ENCODE measurements around the gene MS4A7.

Gene MS4A7

DNA sequence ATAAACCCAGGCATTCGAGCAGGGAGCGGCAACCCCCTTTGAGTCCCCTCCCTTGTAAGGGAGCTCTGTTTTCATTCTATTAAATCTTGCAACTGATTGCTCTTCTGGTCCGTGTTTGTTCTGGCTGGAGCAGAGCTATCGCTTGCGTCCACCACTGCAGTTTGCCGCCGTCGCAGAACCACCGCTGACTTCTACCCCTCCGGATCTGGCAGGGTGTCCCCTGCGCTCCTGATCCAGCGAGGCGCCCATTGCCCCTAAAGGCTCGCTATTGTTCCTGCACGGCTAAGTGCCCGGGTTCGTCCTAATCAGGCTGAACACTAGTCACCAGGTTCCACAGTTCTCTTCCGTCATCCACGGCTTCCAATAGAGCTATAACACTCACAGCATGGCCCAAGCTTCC lies 10.4 kb upstream of the MS4A7 start:
- no peak overlapping the region for H3K9ac ChIP-seq (ENCODE audit: low read length)

DNA sequence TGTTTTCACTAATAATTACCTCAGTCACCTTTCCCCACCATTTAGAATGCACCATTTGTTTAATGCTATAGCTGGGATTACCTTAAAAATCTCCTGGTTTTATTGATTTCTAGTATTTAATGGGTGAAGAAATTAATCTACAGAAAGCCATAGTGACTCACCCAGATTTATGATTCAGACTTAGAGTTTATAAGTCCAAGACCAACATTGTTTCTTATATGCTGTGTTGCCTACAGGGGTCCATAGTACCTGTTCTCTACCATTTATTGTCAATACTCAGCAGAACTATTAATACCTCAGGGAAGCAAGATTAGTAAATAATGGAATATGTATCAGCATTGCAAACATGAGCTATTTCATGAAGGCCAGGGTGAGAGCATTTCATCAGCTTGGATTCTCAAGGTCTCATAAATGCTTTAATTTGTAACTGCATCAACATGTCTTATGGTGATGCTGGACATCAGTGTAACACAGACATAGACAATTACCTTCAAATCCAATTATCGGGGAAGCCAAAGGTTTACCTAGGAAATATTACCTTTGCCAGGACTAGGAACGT lies 8.0 kb upstream of the MS4A7 start:
- no peaks in the 10 kb centered on the region for H3K27me3 ChIP-seq (ENCODE audit: low read length)
- peaks cover 13% of the 10 kb centered on the region; the same call in 1 of the 2 replicates for H3F3A ChIP-seq (ENCODE audit: insufficient read depth)
- no peaks in the 10 kb centered on the region for H3K9me3 ChIP-seq (ENCODE audit: insufficient read depth, low read length)
- no peaks in the 10 kb centered on the region for H4K20me1 ChIP-seq (ENCODE audit: low read depth, low read length)
- H3K79me2 ChIP-seq (ENCODE audit: insufficient read depth, low read length), result no peaks in the 10 kb centered on the region
- H3K4me3 ChIP-seq (ENCODE audit: insufficient read depth, low read length, poor library complexity, severe bottlenecking), result no peak overlapping the region
- H3K36me3 ChIP-seq (ENCODE audit: low read length), result peaks cover 2% of the 10 kb centered on the region; the same call in 1 of the 2 replicates
- H2AFZ ChIP-seq (ENCODE audit: low read depth, low read length, severe bottlenecking), result no peak overlapping the region
- H3K27ac ChIP-seq (ENCODE audit: low read depth, low read length), result no peak overlapping the region
- TF ChIP-seq EZH2phosphoT487 (conservative IDR thresholded peaks at IDR 0.05; ENCODE audit: low read length), result no peak
- TF ChIP-seq, protein P1, sequence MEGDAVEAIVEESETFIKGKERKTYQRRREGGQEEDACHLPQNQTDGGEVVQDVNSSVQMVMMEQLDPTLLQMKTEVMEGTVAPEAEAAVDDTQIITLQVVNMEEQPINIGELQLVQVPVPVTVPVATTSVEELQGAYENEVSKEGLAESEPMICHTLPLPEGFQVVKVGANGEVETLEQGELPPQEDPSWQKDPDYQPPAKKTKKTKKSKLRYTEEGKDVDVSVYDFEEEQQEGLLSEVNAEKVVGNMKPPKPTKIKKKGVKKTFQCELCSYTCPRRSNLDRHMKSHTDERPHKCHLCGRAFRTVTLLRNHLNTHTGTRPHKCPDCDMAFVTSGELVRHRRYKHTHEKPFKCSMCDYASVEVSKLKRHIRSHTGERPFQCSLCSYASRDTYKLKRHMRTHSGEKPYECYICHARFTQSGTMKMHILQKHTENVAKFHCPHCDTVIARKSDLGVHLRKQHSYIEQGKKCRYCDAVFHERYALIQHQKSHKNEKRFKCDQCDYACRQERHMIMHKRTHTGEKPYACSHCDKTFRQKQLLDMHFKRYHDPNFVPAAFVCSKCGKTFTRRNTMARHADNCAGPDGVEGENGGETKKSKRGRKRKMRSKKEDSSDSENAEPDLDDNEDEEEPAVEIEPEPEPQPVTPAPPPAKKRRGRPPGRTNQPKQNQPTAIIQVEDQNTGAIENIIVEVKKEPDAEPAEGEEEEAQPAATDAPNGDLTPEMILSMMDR (IDR thresholded peaks at IDR 0.05; ENCODE audit: insufficient read depth, low read length, poor library complexity, severe bottlenecking), result no peak
- H3K4me2 ChIP-seq (ENCODE audit: low read depth, low read length, poor library complexity, severe bottlenecking), result no peak overlapping the region
- H3K9me2 ChIP-seq (replicated peaks; ENCODE audit: insufficient read depth, low read length), result no peaks in the 10 kb centered on the region
- H3K9ac ChIP-seq (ENCODE audit: low read length), result no peak overlapping the region

More for the DNA sequence above, 10.4 kb upstream of the MS4A7 start:
- Histone ChIP-seq H3K36me3 (ENCODE audit: low read length) (peaks cover 2% of the 10 kb centered on the region; the same call in 1 of the 2 replicates), H2AFZ (ENCODE audit: low read depth, low read length, severe bottlenecking) (no peak overlapping the region), H4K20me1 (ENCODE audit: low read depth, low read length) (no peaks in the 10 kb centered on the region), H3K4me2 (ENCODE audit: low read depth, low read length, poor library complexity, severe bottlenecking) (no peak overlapping the region), H3F3A (ENCODE audit: insufficient read depth) (peaks cover 20% of the 10 kb centered on the region), H3K4me3 (ENCODE audit: insufficient read depth, low read length, poor library complexity, severe bottlenecking) (no peak overlapping the region), H3K27ac (ENCODE audit: low read depth, low read length) (peak overlapping the region; percentile 85), H3K9me2 (replicated peaks; ENCODE audit: insufficient read depth, low read length) (no peaks in the 10 kb centered on the region), H3K79me2 (ENCODE audit: insufficient read depth, low read length) (peaks cover 8% of the 10 kb centered on the region), H3K27me3 (ENCODE audit: low read length) (no peaks in the 10 kb centered on the region), H3K9me3 (ENCODE audit: insufficient read depth, low read length) (no peaks in the 10 kb centered on the region)
- TF ChIP-seq, protein P1 (IDR thresholded peaks at IDR 0.05; ENCODE audit: insufficient read depth, low read length, poor library complexity, severe bottlenecking), result no peak
- TF ChIP-seq EZH2phosphoT487 (conservative IDR thresholded peaks at IDR 0.05; ENCODE audit: low read length), result no peak

DNA sequence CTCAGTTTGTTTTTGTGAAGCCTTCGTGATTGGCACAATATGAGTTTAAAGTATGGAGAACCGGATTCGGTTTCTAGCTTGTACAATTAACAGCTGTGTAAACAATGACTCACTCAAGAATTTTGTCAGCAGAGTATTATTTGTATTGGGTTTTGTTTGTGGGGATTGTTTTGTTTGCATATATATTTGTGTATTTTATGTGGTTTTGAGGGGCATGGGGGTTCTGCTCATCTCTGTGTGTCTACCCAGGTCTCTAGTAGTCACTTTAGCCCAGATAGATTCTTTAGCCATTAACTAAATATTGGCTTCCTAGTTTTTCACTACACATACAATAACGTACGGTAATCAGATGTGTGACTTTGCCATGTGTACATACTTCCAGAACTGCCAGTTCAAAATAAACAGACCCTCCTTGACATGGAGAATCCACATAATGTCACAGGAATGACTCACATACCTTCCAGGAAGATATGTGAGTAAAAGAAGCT lies 7.5 kb upstream of the MS4A7 start:
- Histone ChIP-seq H3K4me3 (ENCODE audit: insufficient read depth, low read length, poor library complexity, severe bottlenecking) (no peak overlapping the region), H3K27me3 (ENCODE audit: low read length) (no peaks in the 10 kb centered on the region)

More for the DNA sequence above, 7.5 kb upstream of the MS4A7 start:
- no peaks in the 10 kb centered on the region for H3K79me2 ChIP-seq (ENCODE audit: insufficient read depth, low read length)
- H2AFZ ChIP-seq (ENCODE audit: low read depth, low read length, severe bottlenecking), result no peak overlapping the region
- no peak overlapping the region for H3K9ac ChIP-seq (ENCODE audit: low read length)
- H3K9me3 ChIP-seq (ENCODE audit: insufficient read depth, low read length), result no peaks in the 10 kb centered on the region
- no peaks in the 10 kb centered on the region for H4K20me1 ChIP-seq (ENCODE audit: low read depth, low read length)
- no peaks in the 10 kb centered on the region for H3K9me2 ChIP-seq (replicated peaks; ENCODE audit: insufficient read depth, low read length)
- no peak overlapping the region for H3K4me2 ChIP-seq (ENCODE audit: low read depth, low read length, poor library complexity, severe bottlenecking)
- H3K27ac ChIP-seq (ENCODE audit: low read depth, low read length), result no peak overlapping the region
- peaks cover 10% of the 10 kb centered on the region; the same call in 1 of the 2 replicates for H3F3A ChIP-seq (ENCODE audit: insufficient read depth)
- peaks cover 2% of the 10 kb centered on the region; the same call in 1 of the 2 replicates for H3K36me3 ChIP-seq (ENCODE audit: low read length)
- TF ChIP-seq, protein P1 (IDR thresholded peaks at IDR 0.05; ENCODE audit: insufficient read depth, low read length, poor library complexity, severe bottlenecking), result no peak
- TF ChIP-seq EZH2phosphoT487 (conservative IDR thresholded peaks at IDR 0.05; ENCODE audit: low read length), result no peak

Data from SU-DHL-6 (cell line).